ENCODE results near the gene BOLA1.
"Not testable (repeated sequence)": the region's sequence is repeated elsewhere in the genome, so short reads cannot be mapped to it uniquely, and the experiment has no call there.

BOLA1 gene, protein sequence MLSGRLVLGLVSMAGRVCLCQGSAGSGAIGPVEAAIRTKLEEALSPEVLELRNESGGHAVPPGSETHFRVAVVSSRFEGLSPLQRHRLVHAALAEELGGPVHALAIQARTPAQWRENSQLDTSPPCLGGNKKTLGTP

DNA sequence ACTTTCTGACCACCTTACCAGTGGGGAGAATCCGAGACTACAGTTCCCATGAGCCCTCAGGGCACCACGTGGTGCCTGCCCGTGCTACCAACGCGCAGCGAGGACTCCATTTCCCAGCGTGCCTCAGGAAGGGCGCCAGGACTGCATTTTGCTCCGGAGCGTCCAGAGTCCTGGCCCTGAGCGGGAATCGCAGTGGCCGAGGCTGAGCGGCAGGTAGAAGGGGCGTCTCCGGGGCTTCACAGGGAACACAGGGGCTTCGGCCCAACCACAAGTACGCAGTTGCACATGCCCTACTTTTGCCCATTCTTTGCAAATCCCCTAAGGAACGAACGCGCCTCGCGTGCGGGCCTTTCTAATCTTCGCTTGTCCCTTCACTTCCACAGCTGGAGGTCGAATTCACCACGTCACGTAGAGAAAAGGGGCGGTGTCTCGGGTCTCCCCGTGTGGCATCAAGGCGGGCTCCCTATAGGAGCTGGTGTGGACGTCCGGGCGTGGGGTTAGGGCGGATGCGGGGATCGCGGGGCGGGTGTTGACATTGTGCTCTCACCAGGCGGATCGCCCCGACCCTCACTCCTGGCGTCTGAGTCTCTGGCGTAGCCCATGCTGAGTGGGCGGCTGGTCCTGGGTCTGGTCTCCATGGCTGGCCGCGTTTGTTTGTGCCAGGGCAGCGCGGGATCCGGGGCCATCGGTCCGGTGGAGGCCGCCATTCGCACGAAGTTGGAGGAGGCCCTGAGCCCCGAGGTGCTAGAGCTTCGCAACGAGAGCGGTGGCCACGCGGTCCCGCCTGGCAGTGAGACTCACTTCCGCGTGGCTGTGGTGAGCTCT, at the start of gene BOLA1:
TSS of gene BOLA1 (plus strand) at position 109 of the 825 bp plus-strand sequence. CDS start at position 601, 492 bp downstream.
- Mint-ChIP-seq H3K4me3 (peak within 1 kb of the TSS; percentile 80), H3K36me3 (ENCODE audit: low read depth) (peaks cover 6% of the 10 kb centered on the region), H3K27ac (peak within 1 kb of the TSS; percentile 88), H3K9me3 (peaks cover 11% of the 10 kb centered on the region), H3K27me3 (no peaks in the 10 kb centered on the region), H3K4me1 (ENCODE audit: low read depth) (peaks cover 22% of the 10 kb centered on the region)
- intact Hi-C loops (cut with micrococcal nuclease): loop anchor here (1.0 kb wide), 2 partner anchors 11 to 28 kb away; partner anchors contain the start of gene SF3B4

DNA sequence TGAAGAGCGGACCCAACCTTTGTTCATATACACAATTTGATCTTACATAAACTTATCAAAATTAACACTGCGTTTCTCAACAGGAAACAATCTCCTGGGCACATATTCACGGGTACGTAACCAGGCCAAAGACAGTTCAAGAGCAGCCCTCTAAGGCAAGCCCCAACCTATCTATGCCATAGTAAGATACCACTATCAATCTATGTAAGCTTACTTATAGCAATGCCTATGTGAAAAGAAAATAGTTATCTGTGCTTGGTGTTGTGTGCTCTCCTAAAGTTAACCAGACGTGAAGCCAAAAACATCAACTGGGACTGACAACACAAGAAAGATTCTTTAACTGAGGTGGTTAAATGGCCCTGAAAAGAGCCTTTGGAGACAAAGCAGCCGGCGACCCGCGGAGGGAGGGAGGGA, 49.4 kb upstream of the BOLA1 start:
- intact Hi-C loops (cut with micrococcal nuclease): no loop called here
- peaks cover 24% of the 10 kb centered on the region for H3K36me3 Mint-ChIP-seq (ENCODE audit: low read depth)
- H3K4me3 Mint-ChIP-seq: peak overlapping the region; percentile 67
- no peaks in the 10 kb centered on the region for H3K27me3 Mint-ChIP-seq
- peaks cover 44% of the 10 kb centered on the region for H3K4me1 Mint-ChIP-seq (ENCODE audit: low read depth)
- H3K9me3 Mint-ChIP-seq: no peaks in the 10 kb centered on the region
- H3K27ac Mint-ChIP-seq: peak overlapping the region; percentile 80

DNA sequence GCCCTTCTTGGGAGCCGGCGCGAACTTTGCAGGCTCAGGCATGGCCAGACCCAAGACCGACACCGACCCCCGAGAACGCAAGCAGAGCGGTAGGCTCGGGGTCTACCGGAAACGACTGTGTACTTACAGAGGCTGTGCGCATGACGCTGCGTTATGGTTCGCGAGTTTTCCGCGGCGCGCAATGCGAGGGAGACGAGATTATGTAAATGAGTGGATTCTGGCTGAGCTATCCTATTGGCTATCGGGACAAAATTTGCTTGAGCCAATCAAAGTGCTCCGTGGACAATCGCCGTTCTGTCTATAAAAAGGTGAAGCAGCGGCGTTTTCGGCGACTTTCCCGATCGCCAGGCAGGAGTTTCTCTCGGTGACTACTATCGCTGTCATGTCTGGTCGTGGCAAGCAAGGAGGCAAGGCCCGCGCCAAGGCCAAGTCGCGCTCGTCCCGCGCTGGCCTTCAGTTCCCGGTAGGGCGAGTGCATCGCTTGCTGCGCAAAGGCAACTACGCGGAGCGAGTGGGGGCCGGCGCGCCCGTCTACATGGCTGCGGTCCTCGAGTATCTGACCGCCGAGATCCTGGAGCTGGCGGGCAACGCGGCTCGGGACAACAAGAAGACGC, 48.5 kb upstream of the BOLA1 start:
- H3K4me1 Mint-ChIP-seq (ENCODE audit: low read depth): peaks cover 35% of the 10 kb centered on the region
- H3K36me3 Mint-ChIP-seq (ENCODE audit: low read depth): peaks cover 15% of the 10 kb centered on the region
- intact Hi-C loops (cut with micrococcal nuclease); H3K9me3 Mint-ChIP-seq; H3K4me3 Mint-ChIP-seq; H3K27me3 Mint-ChIP-seq; H3K27ac Mint-ChIP-seq: not testable (repeated sequence)

DNA sequence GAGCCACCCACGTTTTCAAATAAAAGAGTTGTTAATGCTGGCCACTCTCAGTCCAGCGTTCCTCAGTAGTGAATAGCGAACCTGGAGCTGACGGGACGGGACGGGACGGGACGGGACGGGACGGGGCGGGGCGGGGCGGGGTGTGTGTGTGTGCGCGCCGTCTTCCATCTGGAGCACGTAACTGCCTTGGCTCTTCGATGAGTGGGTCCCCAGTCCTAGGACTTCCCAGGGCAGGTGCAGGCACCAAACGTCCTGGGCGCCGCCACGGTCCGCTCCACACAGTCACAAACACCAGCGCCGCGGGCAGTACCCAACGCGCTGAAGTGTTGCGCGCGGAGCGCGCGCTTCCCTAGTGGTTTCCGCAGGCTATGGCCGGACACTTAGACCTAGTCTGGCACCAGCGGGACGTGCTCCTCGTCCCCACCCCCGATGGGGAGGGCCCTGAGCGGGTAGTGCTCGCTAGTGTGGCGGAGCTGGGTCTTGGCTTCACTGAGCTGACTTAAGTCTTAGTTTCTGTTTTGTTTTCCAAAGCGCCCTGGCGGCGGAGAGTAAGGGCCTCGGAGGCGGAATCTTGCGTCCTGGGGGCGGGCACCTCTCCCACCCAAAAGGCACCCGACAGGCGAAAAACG, 47.7 kb upstream of the BOLA1 start:
- H3K9me3 Mint-ChIP-seq; H3K36me3 Mint-ChIP-seq (ENCODE audit: low read depth); intact Hi-C loops (cut with micrococcal nuclease); H3K27ac Mint-ChIP-seq; H3K4me3 Mint-ChIP-seq; H3K27me3 Mint-ChIP-seq: not testable (repeated sequence)
- peaks cover 31% of the 10 kb centered on the region for H3K4me1 Mint-ChIP-seq (ENCODE audit: low read depth)

DNA sequence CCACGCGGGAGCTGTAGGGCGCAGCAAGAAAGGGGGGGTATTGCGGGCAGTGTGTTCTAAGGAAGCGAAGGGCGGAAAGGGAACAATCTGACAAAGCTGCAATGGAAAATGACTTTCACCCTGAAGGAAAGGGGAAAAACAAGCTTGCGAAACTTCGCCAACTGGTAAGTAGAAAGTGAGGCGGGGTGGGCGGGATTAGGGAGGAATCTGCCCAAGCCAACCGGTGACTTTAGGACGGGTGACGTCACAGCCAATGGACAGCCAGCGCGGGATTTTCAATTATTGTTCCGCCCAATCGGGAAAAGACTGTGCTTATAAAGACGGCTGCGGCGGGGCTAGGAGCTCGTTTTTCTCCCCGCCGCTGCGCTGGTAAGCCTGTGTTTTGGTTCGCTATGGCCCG, 47.1 kb upstream of the BOLA1 start:
- H3K9me3 Mint-ChIP-seq; H3K4me3 Mint-ChIP-seq; H3K27ac Mint-ChIP-seq; H3K27me3 Mint-ChIP-seq; intact Hi-C loops (cut with micrococcal nuclease); H3K36me3 Mint-ChIP-seq (ENCODE audit: low read depth): not testable (repeated sequence)
- peaks cover 25% of the 10 kb centered on the region for H3K4me1 Mint-ChIP-seq (ENCODE audit: low read depth)

DNA sequence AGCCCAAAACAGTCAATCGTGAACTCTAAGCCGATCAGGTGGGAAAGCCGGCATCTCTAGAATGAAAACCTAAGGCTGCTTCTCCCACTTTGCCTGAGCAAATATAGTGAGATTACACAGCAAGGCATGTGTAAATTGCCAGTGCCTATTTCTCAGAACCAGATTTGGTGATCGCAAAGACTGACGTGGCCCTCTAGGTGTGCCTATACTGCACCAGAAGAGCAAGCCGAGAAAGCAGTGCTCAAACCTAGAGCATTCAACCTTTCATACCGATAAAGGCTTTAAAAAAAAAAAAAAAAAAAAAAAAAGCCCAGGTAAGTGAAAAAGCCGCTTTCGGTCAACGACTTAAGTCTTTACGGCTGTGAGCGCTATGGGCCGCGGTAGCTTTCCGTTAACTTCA, 39.1 kb upstream of the BOLA1 start:
- H3K27ac Mint-ChIP-seq; H3K4me1 Mint-ChIP-seq (ENCODE audit: low read depth); H3K27me3 Mint-ChIP-seq; intact Hi-C loops (cut with micrococcal nuclease); H3K9me3 Mint-ChIP-seq; H3K36me3 Mint-ChIP-seq (ENCODE audit: low read depth); H3K4me3 Mint-ChIP-seq: not testable (repeated sequence)

DNA sequence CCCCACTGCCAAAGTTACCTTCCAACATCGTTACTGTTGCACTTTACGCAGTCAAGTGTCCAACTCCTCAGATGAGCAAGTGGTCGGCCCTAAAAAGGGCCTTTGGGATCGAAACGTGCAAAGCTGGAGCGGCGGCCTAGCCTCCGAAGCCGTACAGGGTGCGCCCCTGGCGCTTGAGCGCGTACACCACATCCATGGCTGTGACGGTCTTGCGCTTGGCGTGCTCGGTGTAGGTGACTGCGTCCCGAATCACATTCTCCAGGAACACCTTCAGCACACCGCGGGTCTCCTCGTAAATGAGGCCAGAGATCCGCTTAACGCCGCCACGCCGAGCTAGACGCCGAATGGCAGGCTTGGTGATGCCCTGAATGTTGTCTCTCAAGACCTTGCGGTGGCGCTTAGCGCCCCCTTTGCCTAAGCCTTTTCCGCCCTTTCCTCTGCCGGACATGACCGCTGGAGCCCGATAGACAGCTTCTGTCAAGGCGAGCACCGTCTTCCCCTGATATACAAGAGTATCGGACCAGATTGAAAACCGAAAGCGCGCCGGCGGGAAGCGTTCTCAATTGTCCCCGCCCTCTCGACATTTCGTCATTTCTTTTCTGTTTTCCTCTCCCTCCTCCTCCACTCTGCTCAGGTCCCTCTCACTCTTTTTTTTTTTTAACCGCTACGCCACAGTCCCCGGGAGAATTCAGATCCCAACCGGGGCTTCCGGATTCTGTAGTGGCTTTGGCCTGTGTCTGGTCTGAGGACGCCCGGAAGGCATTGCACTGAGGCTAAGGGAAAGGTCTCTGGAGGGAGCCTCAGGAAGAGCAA, 38.5 kb upstream of the BOLA1 start:
- H3K4me3 Mint-ChIP-seq; H3K9me3 Mint-ChIP-seq; H3K4me1 Mint-ChIP-seq (ENCODE audit: low read depth); H3K36me3 Mint-ChIP-seq (ENCODE audit: low read depth); H3K27ac Mint-ChIP-seq; intact Hi-C loops (cut with micrococcal nuclease); H3K27me3 Mint-ChIP-seq: not testable (repeated sequence)

DNA sequence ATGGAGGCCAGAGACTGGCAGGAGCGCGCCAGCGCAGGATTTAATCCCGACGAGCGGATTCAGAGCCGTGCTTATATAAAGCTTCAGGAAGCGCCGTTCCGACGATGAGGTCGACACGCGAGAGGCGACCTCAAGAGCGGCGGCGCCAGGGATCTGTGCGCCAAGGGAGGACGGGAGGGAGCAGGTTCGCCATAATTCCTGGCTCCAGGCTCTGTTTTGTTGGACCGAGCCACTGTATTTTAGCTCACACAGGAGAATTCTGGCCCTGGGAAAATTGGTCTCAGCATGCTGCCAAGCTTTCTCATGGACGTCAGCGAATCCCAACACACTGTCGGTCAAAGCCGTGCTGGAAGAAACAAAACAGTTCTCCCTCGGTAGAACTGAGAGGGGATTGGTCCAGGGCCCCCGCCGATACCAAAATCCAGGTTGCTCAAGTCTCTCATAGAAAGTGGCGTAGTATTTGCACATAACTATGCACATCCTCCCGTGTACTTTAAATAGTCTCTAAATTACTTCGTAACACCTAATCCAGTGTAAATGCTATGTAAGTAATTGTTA, 37.8 kb upstream of the BOLA1 start:
- H3K27me3 Mint-ChIP-seq; H3K9me3 Mint-ChIP-seq; H3K36me3 Mint-ChIP-seq (ENCODE audit: low read depth); H3K4me3 Mint-ChIP-seq; H3K4me1 Mint-ChIP-seq (ENCODE audit: low read depth); intact Hi-C loops (cut with micrococcal nuclease); H3K27ac Mint-ChIP-seq: not testable (repeated sequence)

DNA sequence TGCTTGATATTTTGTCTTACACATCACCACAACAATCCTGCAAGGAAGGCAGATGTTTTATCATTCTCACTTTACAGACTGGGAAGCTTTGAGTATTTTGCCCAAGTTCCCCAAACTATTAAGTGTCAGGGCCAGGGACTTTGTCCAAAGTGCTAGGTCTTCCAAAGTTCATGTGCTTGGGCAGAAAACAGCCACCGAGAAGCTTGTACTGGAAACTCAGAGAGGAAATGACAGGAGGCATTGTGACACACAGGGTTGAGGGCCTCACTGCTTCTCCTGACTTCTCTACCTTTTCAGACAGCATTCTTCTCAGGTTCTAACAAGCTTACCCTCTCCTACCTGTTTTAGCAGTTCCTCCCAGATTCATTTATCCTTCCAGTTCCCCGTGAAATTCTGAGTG, 32.5 kb upstream of the BOLA1 start:
- H3K27ac Mint-ChIP-seq; intact Hi-C loops (cut with micrococcal nuclease); H3K4me1 Mint-ChIP-seq (ENCODE audit: low read depth); H3K27me3 Mint-ChIP-seq; H3K9me3 Mint-ChIP-seq; H3K4me3 Mint-ChIP-seq; H3K36me3 Mint-ChIP-seq (ENCODE audit: low read depth): not testable (repeated sequence)

DNA sequence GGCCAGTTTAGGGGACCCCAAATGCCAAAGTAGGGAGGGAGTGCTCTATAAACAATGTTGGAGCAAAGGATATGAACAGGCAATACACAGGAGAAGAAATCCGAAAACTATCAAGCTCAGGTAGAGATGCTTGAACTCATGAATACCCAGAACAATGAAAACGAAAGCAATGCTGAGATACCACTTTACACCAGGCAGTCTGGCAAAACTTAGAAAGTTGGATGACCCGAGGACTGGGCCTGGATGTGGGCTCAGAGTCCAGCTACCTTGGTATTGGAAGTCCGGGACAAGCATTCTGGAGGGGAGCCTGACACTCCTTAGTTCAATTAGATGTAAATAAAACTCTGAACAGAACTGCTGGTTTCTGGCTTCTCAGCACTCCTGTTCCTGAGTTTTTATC, 26.3 kb upstream of the BOLA1 start:
- H3K27me3 Mint-ChIP-seq; H3K9me3 Mint-ChIP-seq; H3K4me1 Mint-ChIP-seq (ENCODE audit: low read depth); intact Hi-C loops (cut with micrococcal nuclease); H3K27ac Mint-ChIP-seq; H3K4me3 Mint-ChIP-seq; H3K36me3 Mint-ChIP-seq (ENCODE audit: low read depth): not testable (repeated sequence)

DNA sequence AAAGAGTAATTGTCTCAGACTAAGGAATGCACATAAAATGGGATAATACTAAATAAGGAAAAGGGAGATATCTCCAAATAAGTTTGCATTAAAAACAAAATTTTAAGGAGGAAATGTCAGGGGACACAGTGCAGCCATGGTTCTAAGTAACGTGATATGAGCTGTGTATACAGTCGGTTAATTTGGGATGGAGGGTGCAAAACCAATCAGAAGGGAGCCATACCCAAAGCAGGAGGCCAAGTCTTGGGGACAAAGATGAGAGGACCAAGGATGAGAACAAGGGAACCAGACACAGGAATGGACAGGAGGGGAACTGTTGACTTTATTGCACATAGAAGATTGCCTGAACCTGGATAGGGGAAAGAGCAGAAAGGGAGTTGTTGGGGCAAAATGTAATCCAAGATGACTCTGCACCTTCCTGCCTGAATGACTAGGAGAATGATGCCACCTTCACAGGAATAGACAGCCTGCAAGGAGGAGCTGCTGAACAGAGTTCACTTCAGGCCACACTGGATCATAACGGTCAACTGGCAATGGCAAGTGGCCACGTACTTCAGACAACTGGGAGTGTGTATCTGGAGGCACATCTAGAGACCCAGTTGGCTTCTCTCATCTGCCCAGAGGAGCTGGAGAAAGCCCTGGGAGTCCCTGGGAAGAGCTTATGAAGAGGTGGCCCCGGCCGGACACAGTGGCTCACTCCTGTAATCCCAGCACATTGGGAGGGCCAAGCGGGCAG, 22.0 kb upstream of the BOLA1 start:
- Mint-ChIP-seq H3K27me3 (no peaks in the 10 kb centered on the region), H3K4me3 (no peak overlapping the region), H3K9me3 (no peaks in the 10 kb centered on the region), H3K27ac (no peak overlapping the region), H3K36me3 (ENCODE audit: low read depth) (no peaks in the 10 kb centered on the region), H3K4me1 (ENCODE audit: low read depth) (no peaks in the 10 kb centered on the region)
- intact Hi-C loops (cut with micrococcal nuclease): no loop called here

DNA sequence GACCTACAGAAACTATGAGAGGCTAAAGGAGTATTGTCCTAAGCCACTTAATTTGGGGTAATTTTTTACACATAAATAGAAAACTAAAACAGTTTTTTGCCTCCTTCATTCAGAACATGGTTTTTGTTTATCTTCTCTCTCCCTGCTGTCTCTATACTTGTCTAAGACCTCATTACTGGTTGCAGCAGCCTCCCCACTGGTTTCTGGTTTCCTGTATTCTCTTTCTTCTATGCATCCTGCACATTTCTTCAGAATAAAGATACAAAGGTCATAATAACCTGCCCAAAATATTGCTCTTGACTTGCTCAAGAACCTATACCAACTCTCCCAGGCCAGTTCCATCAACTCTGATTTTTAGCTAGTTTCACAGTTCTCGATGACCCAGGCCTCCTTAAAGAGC, 19.8 kb upstream of the BOLA1 start:
- H3K4me3 Mint-ChIP-seq: no peak overlapping the region
- H3K9me3 Mint-ChIP-seq: no peaks in the 10 kb centered on the region
- H3K27me3 Mint-ChIP-seq: no peaks in the 10 kb centered on the region
- no peaks in the 10 kb centered on the region for H3K36me3 Mint-ChIP-seq (ENCODE audit: low read depth)
- H3K4me1 Mint-ChIP-seq (ENCODE audit: low read depth): peaks cover 6% of the 10 kb centered on the region
- intact Hi-C loops (cut with micrococcal nuclease): no loop called here
- H3K27ac Mint-ChIP-seq: no peak overlapping the region

DNA sequence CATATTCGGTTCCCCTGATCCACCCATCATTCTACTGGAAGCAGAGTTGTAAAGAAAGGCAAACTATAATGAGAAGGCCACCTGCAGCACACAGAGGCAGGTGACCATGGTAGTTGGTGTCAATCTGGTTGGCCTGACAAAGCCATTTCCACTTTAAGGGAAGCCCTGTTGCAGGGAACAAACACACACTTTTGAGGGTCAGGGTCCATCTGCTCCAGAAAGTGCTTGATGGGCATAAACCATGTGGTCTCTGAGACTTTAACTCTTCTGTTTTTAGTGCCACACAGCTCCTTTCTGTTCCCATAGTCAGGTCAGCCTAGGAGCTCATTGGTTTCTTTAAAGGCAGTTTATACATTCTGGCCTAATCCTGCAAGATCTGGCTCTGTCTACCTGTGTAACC, 17.5 kb upstream of the BOLA1 start:
- Mint-ChIP-seq H3K27ac (no peak overlapping the region), H3K27me3 (no peaks in the 10 kb centered on the region), H3K9me3 (no peaks in the 10 kb centered on the region), H3K4me3 (no peak overlapping the region), H3K4me1 (ENCODE audit: low read depth) (peaks cover 6% of the 10 kb centered on the region), H3K36me3 (ENCODE audit: low read depth) (no peaks in the 10 kb centered on the region)
- intact Hi-C loops (cut with micrococcal nuclease): no loop called here

Data from dendritic cell treated with granulocyte-macrophage colony-stimulating factor and Interleukin-4, amounts not matched to agents 40 ng/mL and 50 ng/mL, for 4 days (primary cell).